Measurements from ENCODE around the gene NPPA.
A peak's percentile ranks its signal among the peaks of the same experiment; 100 is the strongest.
"Not testable (repeated sequence)": the region's sequence is repeated elsewhere in the genome, so short reads cannot be mapped to it uniquely, and the experiment has no call there.

NPPA gene

GRCh38 chr1:11807133-11807532 is 40.5 kb downstream of the NPPA start:
- no peak for DNase-seq (ENCODE audit: low read depth in 2 of 2)

- no peak for DNase-seq (ENCODE audit: low read depth in 2 of 2)
These were observed 41.2 kb downstream of the NPPA start for GRCh38 chr1:11806307-11806936.

GRCh38 chr1:11805422-11806306 is 41.9 kb downstream of the NPPA start, which contains the start of the genes CLCN6 and MTHFR:
CLCN6 (plus strand) TSS chr1:11806191; CDS start chr1:11806263, 72 bp downstream.
MTHFR (minus strand) TSS chr1:11805964; CDS start chr1:11803116, 2,848 bp downstream.
- DNase-seq (ENCODE audit: low read depth in 2 of 2): peak; percentile 99

- DNase-seq (ENCODE audit: low read depth in 2 of 2): peak in 1 of 2 donors; percentile 20
These were observed 42.7 kb downstream of the NPPA start for GRCh38 chr1:11804666-11805421.

- DNase-seq (ENCODE audit: low read depth in 2 of 2): not testable (repeated sequence)
These were observed 43.5 kb downstream of the NPPA start for GRCh38 chr1:11803924-11804665.

- peak; percentile 68 to 70 for DNase-seq (ENCODE audit: low read depth in 2 of 2)
These were observed 44.4 kb downstream of the NPPA start for GRCh38 chr1:11802973-11803885.

- DNase-seq (ENCODE audit: low read depth in 2 of 2): no peak
These were observed 45.0 kb downstream of the NPPA start for GRCh38 chr1:11802616-11802972.

GRCh38 chr1:11800756-11801433 is 46.7 kb downstream of the NPPA start:
- DNase-seq (ENCODE audit: low read depth in 2 of 2): no peak

GRCh38 chr1:11800391-11800755 is 47.2 kb downstream of the NPPA start:
- no peak for DNase-seq (ENCODE audit: low read depth in 2 of 2)

GRCh38 chr1:11799896-11800295 is 47.7 kb downstream of the NPPA start:
- DNase-seq (ENCODE audit: low read depth in 2 of 2): no peak

- no peak for DNase-seq (ENCODE audit: low read depth in 2 of 2)
These were observed 48.5 kb downstream of the NPPA start for GRCh38 chr1:11799099-11799498.

GRCh38 chr1:11797525-11798216 is 49.9 kb downstream of the NPPA start:
- no peak for DNase-seq (ENCODE audit: low read depth in 2 of 2)

- DNase-seq (ENCODE audit: low read depth in 2 of 2): no peak
These were observed 51.4 kb downstream of the NPPA start for GRCh38 chr1:11796036-11796828.

Data from stimulated activated CD8-positive, alpha-beta memory T cell treated with anti-CD3 and anti-CD28 coated beads, Interleukin-2, amount 100 ng/mL, for 48 hours (primary cell).